CD4-positive, alpha-beta T cell treated with Interleukin-15 for 1 hour (primary cell): ENCODE measurements around the gene FLNB.
A peak's percentile ranks its signal among the peaks of the same experiment; 100 is the strongest.

ENCODE experiments used
- DNase-seq: peaks from one replicate; pipeline ENCODE4 v3.0.0-alpha.2; 2020

The FLNB gene, protein sequence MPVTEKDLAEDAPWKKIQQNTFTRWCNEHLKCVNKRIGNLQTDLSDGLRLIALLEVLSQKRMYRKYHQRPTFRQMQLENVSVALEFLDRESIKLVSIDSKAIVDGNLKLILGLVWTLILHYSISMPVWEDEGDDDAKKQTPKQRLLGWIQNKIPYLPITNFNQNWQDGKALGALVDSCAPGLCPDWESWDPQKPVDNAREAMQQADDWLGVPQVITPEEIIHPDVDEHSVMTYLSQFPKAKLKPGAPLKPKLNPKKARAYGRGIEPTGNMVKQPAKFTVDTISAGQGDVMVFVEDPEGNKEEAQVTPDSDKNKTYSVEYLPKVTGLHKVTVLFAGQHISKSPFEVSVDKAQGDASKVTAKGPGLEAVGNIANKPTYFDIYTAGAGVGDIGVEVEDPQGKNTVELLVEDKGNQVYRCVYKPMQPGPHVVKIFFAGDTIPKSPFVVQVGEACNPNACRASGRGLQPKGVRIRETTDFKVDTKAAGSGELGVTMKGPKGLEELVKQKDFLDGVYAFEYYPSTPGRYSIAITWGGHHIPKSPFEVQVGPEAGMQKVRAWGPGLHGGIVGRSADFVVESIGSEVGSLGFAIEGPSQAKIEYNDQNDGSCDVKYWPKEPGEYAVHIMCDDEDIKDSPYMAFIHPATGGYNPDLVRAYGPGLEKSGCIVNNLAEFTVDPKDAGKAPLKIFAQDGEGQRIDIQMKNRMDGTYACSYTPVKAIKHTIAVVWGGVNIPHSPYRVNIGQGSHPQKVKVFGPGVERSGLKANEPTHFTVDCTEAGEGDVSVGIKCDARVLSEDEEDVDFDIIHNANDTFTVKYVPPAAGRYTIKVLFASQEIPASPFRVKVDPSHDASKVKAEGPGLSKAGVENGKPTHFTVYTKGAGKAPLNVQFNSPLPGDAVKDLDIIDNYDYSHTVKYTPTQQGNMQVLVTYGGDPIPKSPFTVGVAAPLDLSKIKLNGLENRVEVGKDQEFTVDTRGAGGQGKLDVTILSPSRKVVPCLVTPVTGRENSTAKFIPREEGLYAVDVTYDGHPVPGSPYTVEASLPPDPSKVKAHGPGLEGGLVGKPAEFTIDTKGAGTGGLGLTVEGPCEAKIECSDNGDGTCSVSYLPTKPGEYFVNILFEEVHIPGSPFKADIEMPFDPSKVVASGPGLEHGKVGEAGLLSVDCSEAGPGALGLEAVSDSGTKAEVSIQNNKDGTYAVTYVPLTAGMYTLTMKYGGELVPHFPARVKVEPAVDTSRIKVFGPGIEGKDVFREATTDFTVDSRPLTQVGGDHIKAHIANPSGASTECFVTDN (N-terminal part only)

GRCh38 chr3:58008141-58009025, at the start of gene FLNB:
Gene FLNB, plus strand, starts transcription at chr3:58008422. Its CDS starts 143 bp downstream, at chr3:58008565.
- peak; percentile 79 for DNase-seq

GRCh38 chr3:57958642-57959422, 49.4 kb upstream of the FLNB start:
- DNase-seq: no peak

- peak; percentile 48 for DNase-seq
Measured at GRCh38 chr3:57959423-57960173, 48.6 kb upstream of the FLNB start.

- DNase-seq: no peak
Measured at GRCh38 chr3:57960174-57960505, 48.1 kb upstream of the FLNB start.

DNA sequence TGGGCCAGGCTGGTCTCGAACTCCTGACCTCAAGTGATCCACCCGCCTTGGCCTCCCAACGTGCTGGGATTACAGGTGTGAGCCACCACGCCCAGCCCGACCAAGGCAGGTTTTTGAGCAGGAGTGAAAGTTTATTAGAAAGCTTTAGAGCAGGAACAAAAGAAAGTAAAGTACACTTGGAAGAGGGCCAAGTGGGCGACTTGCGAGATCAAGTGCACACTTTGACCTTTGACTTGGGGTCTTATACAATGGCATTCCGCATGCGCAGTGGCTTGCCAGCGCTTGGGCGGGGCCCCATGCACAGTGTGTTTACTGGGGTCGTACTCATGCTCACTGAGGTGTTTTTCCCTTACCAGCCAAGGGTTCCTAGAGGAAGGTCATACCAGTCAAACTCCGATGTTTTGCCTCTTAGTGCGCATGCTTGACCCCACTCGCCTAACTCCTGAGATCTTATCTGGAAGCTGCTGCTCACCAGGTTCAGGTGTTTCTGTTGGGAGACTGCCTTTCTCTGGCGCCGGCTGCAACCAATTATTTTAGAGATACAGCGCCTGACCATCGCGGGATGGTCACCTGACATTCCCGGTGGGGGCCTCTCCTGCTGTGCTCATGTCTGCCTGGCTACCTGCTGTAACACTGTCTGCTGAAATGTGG, 46.9 kb upstream of the FLNB start:
- DNase-seq: no peak

- DNase-seq: no peak
Measured at GRCh38 chr3:57961828-57962447, 46.3 kb upstream of the FLNB start.

DNA sequence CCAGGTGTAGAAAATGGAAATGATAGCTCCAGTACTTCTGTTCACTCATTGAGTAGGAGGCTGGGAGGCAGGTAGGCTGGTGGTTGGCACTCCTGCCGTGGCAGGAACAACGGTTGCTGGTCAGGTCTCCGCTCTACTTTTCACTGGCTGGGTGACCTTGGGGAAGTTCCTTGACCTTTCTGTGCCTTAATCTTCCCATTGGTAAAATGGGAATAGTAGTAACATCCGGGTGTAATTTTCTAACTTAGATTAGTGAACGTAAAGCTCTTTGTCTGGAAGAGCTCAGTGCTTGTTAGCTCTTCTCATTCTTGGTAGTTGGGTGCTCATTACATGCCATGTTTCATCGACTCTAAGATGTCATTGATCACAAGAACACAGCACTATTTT, 45.8 kb upstream of the FLNB start:
- no peak for DNase-seq

GRCh38 chr3:57963811-57964346, 44.3 kb upstream of the FLNB start:
- DNase-seq: no peak

DNA sequence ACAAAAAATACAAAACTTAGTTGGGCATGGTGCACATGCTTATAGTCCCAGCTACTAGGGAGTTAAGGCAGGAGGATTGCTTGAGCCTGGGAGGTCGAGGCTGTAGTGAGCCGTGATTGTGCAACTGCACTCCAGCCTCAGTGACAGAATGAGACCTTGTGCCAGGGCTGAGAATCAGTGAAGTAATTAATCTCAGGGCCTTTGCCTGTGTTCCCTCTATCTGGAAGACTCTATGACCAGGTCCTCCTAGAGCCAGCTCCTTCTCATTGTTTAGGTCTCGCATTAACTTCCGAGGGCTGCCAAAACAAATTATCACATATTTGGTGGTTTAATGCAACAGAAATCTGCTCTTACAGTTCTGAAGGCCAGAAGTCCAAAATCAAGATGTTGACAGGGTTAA, 41.4 kb upstream of the FLNB start:
- DNase-seq: no peak

GRCh38 chr3:57967590-57967989, 40.6 kb upstream of the FLNB start:
- no peak for DNase-seq

- DNase-seq: no peak
Measured at GRCh38 chr3:57968501-57968900, 39.7 kb upstream of the FLNB start.

GRCh38 chr3:57971975-57972374, 36.2 kb upstream of the FLNB start:
- no peak for DNase-seq

DNA sequence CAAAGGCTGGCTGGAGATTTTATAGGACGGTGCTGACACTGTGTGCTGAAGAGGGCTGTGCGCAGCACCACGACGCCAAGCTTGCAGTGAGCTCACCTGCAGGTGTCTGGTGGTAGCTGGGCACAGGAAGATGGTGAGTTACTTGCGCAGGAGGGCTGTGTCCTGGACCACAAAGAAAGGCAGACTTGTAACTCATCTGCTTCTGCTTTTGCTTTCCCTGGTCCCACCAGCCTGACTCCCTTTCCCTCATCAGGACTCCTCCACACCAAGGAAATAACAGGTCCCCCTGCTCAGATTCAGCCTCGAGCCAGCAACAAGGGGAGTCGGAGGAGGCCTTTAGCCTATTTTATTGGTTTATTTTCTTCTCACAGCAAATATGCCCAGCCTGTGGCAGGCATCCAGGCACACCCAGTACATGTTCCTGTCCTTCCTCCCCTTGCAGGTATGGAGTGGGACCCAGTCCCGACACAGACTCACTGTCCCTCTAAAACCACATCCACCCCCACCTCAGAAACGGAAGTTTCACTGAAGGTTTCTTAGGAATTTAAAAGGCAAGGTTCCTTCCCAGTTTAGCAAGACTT, 35.6 kb upstream of the FLNB start:
- DNase-seq: no peak

- no peak for DNase-seq
Measured at GRCh38 chr3:57973715-57974477, 34.3 kb upstream of the FLNB start.

GRCh38 chr3:57974796-57975388, 33.3 kb upstream of the FLNB start:
- no peak for DNase-seq

DNA sequence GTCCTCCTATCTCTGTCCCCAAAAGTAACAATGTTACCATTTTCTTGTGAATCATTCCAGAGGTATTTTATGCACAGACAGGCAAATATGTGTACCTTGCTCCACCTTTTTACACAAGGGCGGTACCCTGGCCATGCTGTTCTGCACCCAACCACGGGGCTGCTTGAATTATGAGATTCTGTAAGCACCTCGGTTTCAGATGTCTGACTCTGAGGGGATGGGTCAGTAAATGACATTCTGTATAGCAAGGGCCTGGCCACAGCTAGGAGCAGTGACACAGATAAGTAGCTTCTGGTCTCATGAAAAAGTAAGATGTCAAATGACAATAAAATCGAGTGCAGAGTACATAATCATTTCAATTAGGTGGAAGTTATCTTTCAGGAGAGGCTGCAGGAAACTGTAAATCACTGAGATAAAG, 30.4 kb upstream of the FLNB start:
- DNase-seq: no peak

DNA sequence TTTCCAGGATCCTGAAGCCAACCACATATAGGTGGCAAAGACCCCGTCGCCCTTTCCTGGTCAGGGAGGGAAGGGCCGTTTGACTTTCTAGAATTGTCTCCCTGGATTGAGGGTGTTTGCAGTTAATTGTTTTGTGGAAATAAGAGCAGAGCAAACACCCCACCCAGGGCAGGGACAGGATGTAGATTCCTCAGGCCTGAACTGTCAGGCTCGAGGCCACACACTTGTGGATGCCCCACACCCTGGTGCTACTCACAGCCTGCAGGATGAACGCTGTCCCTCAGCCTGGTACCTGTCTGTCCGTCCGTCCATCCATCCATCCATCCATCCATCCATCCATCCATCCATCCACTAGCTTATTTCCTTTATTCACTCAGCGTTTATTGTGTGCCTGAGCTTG, 29.9 kb upstream of the FLNB start:
- DNase-seq: no peak

GRCh38 chr3:57980416-57980815, 27.8 kb upstream of the FLNB start:
- no peak for DNase-seq
